ENCODE measurements around the gene HYAL3.

DNA sequence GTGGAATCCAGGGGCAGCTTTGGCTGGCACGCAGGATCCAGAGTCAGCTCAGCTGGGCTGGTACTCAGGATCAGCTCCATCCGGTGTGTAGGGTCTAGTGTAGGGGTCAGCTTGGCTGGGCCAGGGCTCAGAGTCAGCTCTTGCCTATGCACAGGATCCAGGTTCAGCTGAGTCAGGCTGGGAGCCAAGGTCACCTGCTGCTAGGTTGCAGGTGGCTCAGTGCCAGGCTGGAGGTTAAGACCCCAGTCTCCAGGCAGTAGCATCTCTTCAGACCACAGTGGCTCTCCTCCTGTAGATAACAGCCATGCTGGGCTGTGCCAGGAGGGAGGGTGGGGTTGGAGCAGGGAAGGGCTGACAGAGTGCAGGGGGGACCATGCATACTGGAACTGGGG, 1.8 kb downstream of the HYAL3 start:
- no peak for TF ChIP-seq POLR2A (IDR thresholded peaks at IDR 0.05)
- TF ChIP-seq, protein P1, sequence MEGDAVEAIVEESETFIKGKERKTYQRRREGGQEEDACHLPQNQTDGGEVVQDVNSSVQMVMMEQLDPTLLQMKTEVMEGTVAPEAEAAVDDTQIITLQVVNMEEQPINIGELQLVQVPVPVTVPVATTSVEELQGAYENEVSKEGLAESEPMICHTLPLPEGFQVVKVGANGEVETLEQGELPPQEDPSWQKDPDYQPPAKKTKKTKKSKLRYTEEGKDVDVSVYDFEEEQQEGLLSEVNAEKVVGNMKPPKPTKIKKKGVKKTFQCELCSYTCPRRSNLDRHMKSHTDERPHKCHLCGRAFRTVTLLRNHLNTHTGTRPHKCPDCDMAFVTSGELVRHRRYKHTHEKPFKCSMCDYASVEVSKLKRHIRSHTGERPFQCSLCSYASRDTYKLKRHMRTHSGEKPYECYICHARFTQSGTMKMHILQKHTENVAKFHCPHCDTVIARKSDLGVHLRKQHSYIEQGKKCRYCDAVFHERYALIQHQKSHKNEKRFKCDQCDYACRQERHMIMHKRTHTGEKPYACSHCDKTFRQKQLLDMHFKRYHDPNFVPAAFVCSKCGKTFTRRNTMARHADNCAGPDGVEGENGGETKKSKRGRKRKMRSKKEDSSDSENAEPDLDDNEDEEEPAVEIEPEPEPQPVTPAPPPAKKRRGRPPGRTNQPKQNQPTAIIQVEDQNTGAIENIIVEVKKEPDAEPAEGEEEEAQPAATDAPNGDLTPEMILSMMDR (IDR thresholded peaks at IDR 0.05), result no peak

Measured in Peyer's patch (tissue), 4 donors.